ENCODE data around the gene XCL1. TPM values are rescaled to one million over a fixed set of nuclear protein-coding genes. Genes with fewer than 3 reads are reported as not detected.

The XCL1 gene
- total RNA-seq, 1 experiment from 2014 or later = 0.26 TPM

DNA sequence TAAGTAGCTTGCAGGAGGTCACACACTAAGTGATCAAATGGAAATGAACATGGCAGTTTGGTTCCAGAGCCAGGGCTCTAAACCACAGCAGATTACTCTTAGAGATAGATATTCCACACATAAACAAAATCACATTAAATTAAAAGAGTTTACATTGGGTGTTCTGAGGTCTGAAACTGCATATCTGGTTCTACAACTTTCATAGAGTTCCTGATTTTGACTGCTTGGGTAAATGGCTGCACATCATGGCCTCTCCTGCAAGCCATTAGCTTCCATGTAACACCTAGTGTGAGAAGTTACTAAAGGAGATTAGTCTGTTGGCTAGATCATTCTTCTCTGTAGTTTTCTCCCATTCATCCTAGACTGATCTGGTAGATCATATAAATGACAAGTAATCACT, 19.8 kb upstream of the XCL1 start:
- no peaks in the 10 kb centered on the region for H4K20me1 ChIP-seq (ENCODE audit: control insufficient read depth, insufficient read depth, insufficient read length)
- H3K36me3 Mint-ChIP-seq (ENCODE audit: insufficient read depth in 1 of 3, low read depth in 3 of 3) = no peaks in the 10 kb centered on the region
- H3K27ac Mint-ChIP-seq = no peak overlapping the region; a peak in 1 of 7 replicates
- no peak overlapping the region for H2BK20ac ChIP-seq (ENCODE audit: low read depth, low read length, poor library complexity, severe bottlenecking)
- H3K4me1 Mint-ChIP-seq = peaks cover 13% of the 10 kb centered on the region in 2 experiments
- H3K18ac ChIP-seq (ENCODE audit: insufficient read length, low read depth, low read length) = no peak overlapping the region
- no peak overlapping the region for H2AFZ ChIP-seq (ENCODE audit: low read length)
- H2BK5ac ChIP-seq (ENCODE audit: insufficient read length, low read length) = no peak overlapping the region
- H3K23ac ChIP-seq (ENCODE audit: insufficient read length, low read depth, low read length) = no peak overlapping the region
- TF ChIP-seq, protein P1, sequence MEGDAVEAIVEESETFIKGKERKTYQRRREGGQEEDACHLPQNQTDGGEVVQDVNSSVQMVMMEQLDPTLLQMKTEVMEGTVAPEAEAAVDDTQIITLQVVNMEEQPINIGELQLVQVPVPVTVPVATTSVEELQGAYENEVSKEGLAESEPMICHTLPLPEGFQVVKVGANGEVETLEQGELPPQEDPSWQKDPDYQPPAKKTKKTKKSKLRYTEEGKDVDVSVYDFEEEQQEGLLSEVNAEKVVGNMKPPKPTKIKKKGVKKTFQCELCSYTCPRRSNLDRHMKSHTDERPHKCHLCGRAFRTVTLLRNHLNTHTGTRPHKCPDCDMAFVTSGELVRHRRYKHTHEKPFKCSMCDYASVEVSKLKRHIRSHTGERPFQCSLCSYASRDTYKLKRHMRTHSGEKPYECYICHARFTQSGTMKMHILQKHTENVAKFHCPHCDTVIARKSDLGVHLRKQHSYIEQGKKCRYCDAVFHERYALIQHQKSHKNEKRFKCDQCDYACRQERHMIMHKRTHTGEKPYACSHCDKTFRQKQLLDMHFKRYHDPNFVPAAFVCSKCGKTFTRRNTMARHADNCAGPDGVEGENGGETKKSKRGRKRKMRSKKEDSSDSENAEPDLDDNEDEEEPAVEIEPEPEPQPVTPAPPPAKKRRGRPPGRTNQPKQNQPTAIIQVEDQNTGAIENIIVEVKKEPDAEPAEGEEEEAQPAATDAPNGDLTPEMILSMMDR (conservative IDR thresholded peaks at IDR 0.05) = no peak
- no peak overlapping the region for H3K4me3 Mint-ChIP-seq
- H2BK12ac ChIP-seq (ENCODE audit: insufficient read length, low read depth, low read length) = no peak overlapping the region
- no peak for DNase-seq
- no peaks in the 10 kb centered on the region for H3K9me3 ChIP-seq (ENCODE audit: control insufficient read depth, low read depth, low read length)
- no peaks in the 10 kb centered on the region for H3K27me3 Mint-ChIP-seq (ENCODE audit: low read depth)
- H3K56ac ChIP-seq (ENCODE audit: insufficient read length, low read depth, low read length) = no peak overlapping the region
- no peak overlapping the region for H3K4me2 ChIP-seq (ENCODE audit: insufficient read depth, insufficient read length, low read length)
- H3K9ac ChIP-seq (ENCODE audit: extremely low read depth, insufficient read length, low read length) = no peak overlapping the region
- H3K4me1 ChIP-seq (ENCODE audit: insufficient read depth, low read length) = no peaks in the 10 kb centered on the region; the same call in 1 of the 2 replicates
- no peak overlapping the region for H4K5ac ChIP-seq (ENCODE audit: insufficient read length, low read depth, low read length)
- no peak overlapping the region for H3K4ac ChIP-seq (ENCODE audit: low read depth, low read length)
- H3T11ph ChIP-seq (ENCODE audit: low read length) = no peak overlapping the region
- no peaks in the 10 kb centered on the region for H3K23me2 ChIP-seq (ENCODE audit: insufficient read length, low read depth, low read length, poor library complexity, severe bottlenecking)
- no peak overlapping the region for H2AK5ac ChIP-seq (ENCODE audit: insufficient read length, low read length)
- no peaks in the 10 kb centered on the region for H3K9me3 Mint-ChIP-seq
- no peak overlapping the region for H3K14ac ChIP-seq (ENCODE audit: insufficient read depth, low read length)
- no peaks in the 10 kb centered on the region for H3K79me2 ChIP-seq (ENCODE audit: insufficient read depth, low read length)
- H3K27me3 ChIP-seq (ENCODE audit: insufficient read depth, low read length) = no peaks in the 10 kb centered on the region
- H2BK15ac ChIP-seq (ENCODE audit: low read depth, low read length) = no peak overlapping the region
- H3K79me1 ChIP-seq (ENCODE audit: insufficient read depth, low read depth, low read length, poor library complexity, severe bottlenecking) = no peaks in the 10 kb centered on the region
- no peak overlapping the region for H4K8ac ChIP-seq (replicated peaks; ENCODE audit: insufficient read length, low read depth, low read length)
- H2BK120ac ChIP-seq (ENCODE audit: low read depth, low read length, poor library complexity, severe bottlenecking) = no peak overlapping the region
- no peak overlapping the region for H4K91ac ChIP-seq (ENCODE audit: insufficient read length, low read depth, low read length)
- H3K27ac ChIP-seq (ENCODE audit: insufficient read length, low read depth, low read length) = no peak overlapping the region
